ENCODE measurements around the gene CCDC159.

CCDC159 gene

GRCh38 chr19:11400798-11401197, 54.5 kb downstream of the CCDC159 start:
- no peaks in the 10 kb centered on the region for H3K9me3 ChIP-seq (ENCODE audit: insufficient read depth, low read depth, low read length)
- H2AFZ ChIP-seq (ENCODE audit: low read length) = no peak overlapping the region
- H3K4me1 ChIP-seq (ENCODE audit: insufficient read depth, low read length, poor library complexity, severe bottlenecking) = no peaks in the 10 kb centered on the region
- no peak overlapping the region for H3K9ac ChIP-seq (ENCODE audit: low read depth, low read length, poor library complexity, severe bottlenecking)
- TF ChIP-seq EZH2phosphoT487 (IDR thresholded peaks at IDR 0.05; ENCODE audit: borderline replicate concordance) (no peak), CTCF (conservative IDR thresholded peaks at IDR 0.05; ENCODE audit: low read length) (no peak)
- no peak overlapping the region for H3K4me2 ChIP-seq (ENCODE audit: low read depth, low read length, poor library complexity, severe bottlenecking)
- H3K79me2 ChIP-seq (ENCODE audit: insufficient read depth, low read length) = no peaks in the 10 kb centered on the region
- H3K9me2 ChIP-seq (replicated peaks; ENCODE audit: low read depth, low read length) = no peaks in the 10 kb centered on the region
- H3K36me3 ChIP-seq (ENCODE audit: insufficient read depth, low read length) = no peaks in the 10 kb centered on the region
- no peaks in the 10 kb centered on the region for H3F3A ChIP-seq (ENCODE audit: low read depth)
- no peak overlapping the region for H3K4me3 ChIP-seq (ENCODE audit: low read length, poor library complexity, severe bottlenecking)
- no peaks in the 10 kb centered on the region for H4K20me1 ChIP-seq (ENCODE audit: insufficient read depth, low read length, poor library complexity, severe bottlenecking)
- H3K27me3 ChIP-seq (ENCODE audit: insufficient read depth, low read length, poor library complexity, severe bottlenecking) = no peaks in the 10 kb centered on the region

GRCh38 chr19:11401808-11402543, 55.7 kb downstream of the CCDC159 start:
- Histone ChIP-seq H3K9ac (ENCODE audit: low read depth, low read length, poor library complexity, severe bottlenecking) (no peak overlapping the region), H4K20me1 (ENCODE audit: insufficient read depth, low read length, poor library complexity, severe bottlenecking) (no peaks in the 10 kb centered on the region), H3K4me1 (ENCODE audit: insufficient read depth, low read length, poor library complexity, severe bottlenecking) (no peaks in the 10 kb centered on the region), H2AFZ (ENCODE audit: low read length) (no peak overlapping the region), H3K79me2 (ENCODE audit: insufficient read depth, low read length) (no peaks in the 10 kb centered on the region), H3K36me3 (ENCODE audit: insufficient read depth, low read length) (no peaks in the 10 kb centered on the region), H3K9me2 (replicated peaks; ENCODE audit: low read depth, low read length) (no peaks in the 10 kb centered on the region), H3F3A (ENCODE audit: low read depth) (no peaks in the 10 kb centered on the region), H3K4me2 (ENCODE audit: low read depth, low read length, poor library complexity, severe bottlenecking) (no peak overlapping the region), H3K4me3 (ENCODE audit: low read length, poor library complexity, severe bottlenecking) (no peak overlapping the region), H3K27me3 (ENCODE audit: insufficient read depth, low read length, poor library complexity, severe bottlenecking) (no peaks in the 10 kb centered on the region), H3K9me3 (ENCODE audit: insufficient read depth, low read depth, low read length) (no peaks in the 10 kb centered on the region)
- TF ChIP-seq CTCF (conservative IDR thresholded peaks at IDR 0.05; ENCODE audit: low read length) (no peak), EZH2phosphoT487 (IDR thresholded peaks at IDR 0.05; ENCODE audit: borderline replicate concordance) (no peak)
